A549 (cell line): Measurements from ENCODE around the gene XG. TPM values are rescaled to one million over a fixed set of nuclear protein-coding genes. Genes with fewer than 3 reads are reported as not detected.
"Not testable (repeated sequence)": the region's sequence is repeated elsewhere in the genome, so short reads cannot be mapped to it uniquely, and the experiment has no call there.

Experiments
- ATAC-seq, 2 experiments: fragments of 200-7000 bp in 1 of 2; fragments of >200 bp in 1 of 2; cut with Nextera tagmentation in 1 of 2; cut with Tn5 transposase in 1 of 2; 3 replicates each; pipeline versions ENCODE4 v1.8.0 to v1.9.1; 2018 to 2020; ENCODE audit warnings: mild to moderate bottlenecking in 1 of 2, moderate library complexity in 1 of 2
- CTCF ChIA-PET: fragments of 300-600 bp; sonication (Branson Sonifier 250); formaldehyde crosslinking; extraction: SDS; loops from one replicate; lab custom pipeline; 2021; ENCODE audit warnings: antibody characterized with exemption, inconsistent platforms; lab: Yijun Ruan, JAX
- POLR2A ChIA-PET: fragments of 350-600 bp; formaldehyde crosslinking; extraction: SDS; loops from one replicate; lab custom pipeline; 2021; ENCODE audit warnings: antibody characterized with exemption, inconsistent platforms; lab: Yijun Ruan, JAX
- DNase-seq, 2 experiments: peaks; one replicate each; pipeline versions ENCODE4 v3.0.0 to v3.0.0-alpha.2; 2011 to 2016; ENCODE audit warnings: low read depth in 1 of 2, low spot score in 1 of 2
- FAIRE-seq: peaks from 2 replicates; lab custom pipeline; 2011; peaks lifted over from hg19 to GRCh38; lab: Jason Lieb, UNC
- H3K27ac ChIP-seq, 2 experiments: fragments of >200 bp; sonication (Bioruptor Twin); formaldehyde crosslinking; 3 replicates each; pipeline ENCODE4 v1.5.1; 2016 to 2017
- H3K4me1 ChIP-seq: fragments of >200 bp; sonication (Bioruptor Twin); formaldehyde crosslinking; 3 replicates; pipeline ENCODE4 v1.6.1; 2016
- H3K4me2 ChIP-seq: fragments of >200 bp; sonication (Bioruptor Twin); formaldehyde crosslinking; 3 replicates; pipeline ENCODE4 v1.6.1; 2016
- H3K4me3 ChIP-seq: fragments of >200 bp; sonication (Bioruptor Twin); formaldehyde crosslinking; 3 replicates; pipeline ENCODE4 v1.5.1; 2016
- H3K9me3 ChIP-seq: fragments of >200 bp; sonication (Bioruptor Twin); formaldehyde crosslinking; 3 replicates; pipeline ENCODE4 v1.6.1; 2016
- BCL3 ChIP-seq: fragments of >200 bp; sonication (Bioruptor Twin); formaldehyde crosslinking; IDR thresholded peaks from 3 replicates; pipeline ENCODE4 v1.6.1; 2016
- CBX2 ChIP-seq: fragments of 200-600 bp; sonication (generic); IDR thresholded peaks from 2 replicates; pipeline ENCODE4 v1.6.1; 2016; ENCODE audit warnings: low read depth, mild to moderate bottlenecking, borderline replicate concordance
- CBX8 ChIP-seq: fragments of 200-600 bp; sonication (generic); IDR thresholded peaks from 2 replicates; pipeline ENCODE4 v1.6.1; 2016
- CHD4 ChIP-seq: fragments of 200-600 bp; sonication (generic); IDR thresholded peaks from 2 replicates; pipeline ENCODE4 v1.6.1; 2016; ENCODE audit warnings: antibody characterized with exemption, mild to moderate bottlenecking, borderline replicate concordance
- FOSB ChIP-seq: fragments of 250-450 bp; sonication (Bioruptor Pico); IDR thresholded peaks from 2 replicates; pipeline ENCODE4 v1.5.0; 2020; ENCODE audit warnings: mild to moderate bottlenecking, moderate library complexity
- HEYL ChIP-seq: fragments of 250-450 bp; sonication (Bioruptor Pico); IDR thresholded peaks from 2 replicates; pipeline ENCODE4 v1.8.0; 2021; ENCODE audit warnings: mild to moderate bottlenecking, moderate library complexity
- KDM1A ChIP-seq: fragments of 200-600 bp; sonication (generic); IDR thresholded peaks from 2 replicates; pipeline ENCODE4 v1.6.1; 2016; ENCODE audit warnings: low read depth, mild to moderate bottlenecking
- MYC ChIP-seq: IDR thresholded peaks from 2 replicates; pipeline ENCODE4 v1.6.1; 2012; ENCODE audit warnings: mild to moderate bottlenecking, inconsistent platforms, low read length, improper control_type of control experiment, borderline replicate concordance
- PHF8 ChIP-seq: fragments of 200-600 bp; sonication (generic); IDR thresholded peaks from 2 replicates; pipeline ENCODE4 v1.6.1; 2016; ENCODE audit warnings: low read depth, mild to moderate bottlenecking, antibody characterized with exemption, moderate library complexity, borderline replicate concordance
- POLR2AphosphoS2 ChIP-seq: conservative IDR thresholded peaks from 2 replicates; pipeline ENCODE4 v1.6.1; 2012; ENCODE audit warnings: low read length, improper control_type of control experiment, inconsistent platforms
- RAD21 ChIP-seq, 2 experiments: fragments of >200 bp in 1 of 2; sonication (Bioruptor Twin) in 1 of 2; formaldehyde crosslinking in 1 of 2; IDR thresholded peaks in 1 of 2; conservative IDR thresholded peaks in 1 of 2; 2 replicates in 1 of 2; 3 replicates in 1 of 2; pipeline ENCODE4 v1.6.1; 2012 to 2018; ENCODE audit warnings: inconsistent platforms in 1 of 2
- RARB ChIP-seq: fragments of 250-450 bp; sonication (Bioruptor Pico); IDR thresholded peaks from 2 replicates; pipeline ENCODE4 v1.8.0; 2021; ENCODE audit warnings: mild to moderate bottlenecking, moderate library complexity
- RCOR1 ChIP-seq: fragments of 150-350 bp; IDR thresholded peaks from 2 replicates; pipeline ENCODE4 v1.6.1; 2014; ENCODE audit warnings: antibody characterized with exemption, low read length, low read depth
- RFX5 ChIP-seq: fragments of 450-650 bp; IDR thresholded peaks from 2 replicates; pipeline ENCODE4 v1.7.1; 2014; ENCODE audit warnings: antibody characterized with exemption, mild to moderate bottlenecking, moderate library complexity
- RNF2 ChIP-seq: fragments of 200-600 bp; sonication (generic); IDR thresholded peaks from 2 replicates; pipeline ENCODE4 v1.6.1; 2016; ENCODE audit warnings: low read depth, mild to moderate bottlenecking, antibody characterized with exemption, moderate library complexity, borderline replicate concordance
- SMC3 ChIP-seq: fragments of >200 bp; sonication (Bioruptor Twin); formaldehyde crosslinking; IDR thresholded peaks from 3 replicates; pipeline ENCODE4 v1.6.1; 2018; ENCODE audit warnings: inconsistent platforms
- USF2 ChIP-seq: fragments of 450-650 bp; IDR thresholded peaks from 2 replicates; pipeline ENCODE4 v1.6.1; 2014; ENCODE audit warnings: antibody characterized with exemption
- ZSCAN20 ChIP-seq: fragments of 250-450 bp; sonication (Bioruptor Pico); IDR thresholded peaks from 2 replicates; pipeline ENCODE4 v1.8.0; 2022; ENCODE audit warnings: mild to moderate bottlenecking, moderate library complexity
- WGBS: methylation state at CpG from one replicate; pipeline ENCODE4 v1.1.6; 2017; ENCODE audit errors: missing lambda C conversion rate; 5-methylcytosine and 5-hydroxymethylcytosine counted together
- polyA plus RNA-seq, 4 experiments: library from polyadenylated mRNA; depleted of rRNA in 3 of 4; stranded (reverse); fragments of >200 nt; fragmentation: RNase III in 1 of 4; extraction: RNeasy Plus Mini Kit Qiagen cat#74134 plus additional on column Dnase treatment in 1 of 4; gene quantifications; 2 replicates in 3 of 4; 3 replicates in 1 of 4; pipeline ENCODE4 v1.2.3, GENCODE V29; 2011 to 2017

XG gene
- polyA plus RNA-seq, 2 of the 4 experiments (the other 2 are of a cell fraction), result 0.05 to 0.06 TPM

GRCh38 chrX:2789569-2789968 is 37.7 kb downstream of the XG start:
- H3K4me3 ChIP-seq, result no peak overlapping the region
- ATAC-seq (no peak), FAIRE-seq (no peak), DNase-seq (no peak)
- 82% methylated on average over 3 of the region's 3 CpGs for WGBS
- no peaks in the 10 kb centered on the region for H3K9me3 ChIP-seq
- TF ChIP-seq HEYL (CRISPR knock-in tag) (no peak), USF2 (no peak)
- CTCF ChIA-PET, result no interaction called here
- H3K4me1 ChIP-seq, result no peaks in the 10 kb centered on the region
- H3K27ac ChIP-seq, result no peak overlapping the region
- POLR2A ChIA-PET, result no interaction called here
- no peak overlapping the region for H3K4me2 ChIP-seq

- Histone ChIP-seq H3K4me2 (no peak overlapping the region), H3K4me3 (no peak overlapping the region), H3K9me3 (no peaks in the 10 kb centered on the region), H3K27ac (no peak overlapping the region), H3K4me1 (no peaks in the 10 kb centered on the region)
- DNase-seq (no peak), ATAC-seq (no peak), FAIRE-seq (no peak)
- TF ChIP-seq CBX8 (no peak), RARB (CRISPR knock-in tag) (no peak), KDM1A (no peak), USF2 (no peak), PHF8 (no peak), FOSB (no peak), HEYL (CRISPR knock-in tag) (no peak), RCOR1 (no peak), CHD4 (no peak), RAD21 (conservative IDR thresholded peaks at IDR 0.05 in 1 of 2, IDR thresholded peaks at IDR 0.05 in 1 of 2) (no peak), RNF2 (no peak)
- CTCF ChIA-PET, result no interaction called here
- POLR2A ChIA-PET, result no interaction called here
- WGBS, result 53% methylated on average over 7 of the region's 7 CpGs
Observed at GRCh38 chrX:2793752-2794151, 41.9 kb downstream of the XG start.

- H3K27ac ChIP-seq, result no peak overlapping the region
- 80% methylated on average over 3 of the region's 19 CpGs for WGBS
- no peak overlapping the region for H3K4me3 ChIP-seq
- no peak overlapping the region for H3K4me2 ChIP-seq
- ChIA-PET CTCF (no interaction called here), POLR2A (no interaction called here)
- H3K9me3 ChIP-seq, result no peaks in the 10 kb centered on the region
- DNase-seq, result no peak
- TF ChIP-seq RFX5, result no peak
- no peak for TF ChIP-seq CBX2
- TF ChIP-seq POLR2AphosphoS2, result no peak
- TF ChIP-seq ZSCAN20 (CRISPR knock-in tag), result no peak
- no peak for TF ChIP-seq BCL3
- no peak for TF ChIP-seq MYC
- TF ChIP-seq KDM1A, result no peak
- TF ChIP-seq SMC3, result no peak
- ATAC-seq, result no peak
- FAIRE-seq, result no peak
- H3K4me1 ChIP-seq, result no peaks in the 10 kb centered on the region
Observed at GRCh38 chrX:2794336-2794735, 42.5 kb downstream of the XG start.

GRCh38 chrX:2796808-2797207 is 45.0 kb downstream of the XG start:
- H3K27ac ChIP-seq, ATAC-seq, DNase-seq, POLR2A ChIA-PET, H3K4me2 ChIP-seq, H3K4me3 ChIP-seq, H3K4me1 ChIP-seq, CTCF ChIA-PET, H3K9me3 ChIP-seq: not testable (repeated sequence)
- FAIRE-seq, result peak; percentile 98
- WGBS, result 77% methylated on average over 14 of the region's 15 CpGs
